Astrocyte of the cerebellum (primary cell): ENCODE results near the gene RASD2.

Experiments
- DNase-seq: peaks from one replicate; pipeline ENCODE4 v3.0.0-alpha.2; 2011; ENCODE audit warnings: low read depth
- H3K4me3 ChIP-seq: 2 replicates; pipeline ENCODE4 v1.5.1; 2011; ENCODE audit warnings: mild to moderate bottlenecking, low read depth, low read length, moderate library complexity
- in situ Hi-C: cut with HindIII; loops from 2 replicates; pipeline ENCODE4 v1.10.0; 2017; ENCODE audit warnings: low sequenced_read_pairs
- TF ChIP-seq, protein P1 (sequence below): IDR thresholded peaks from 2 replicates; pipeline ENCODE4 v1.5.1; 2012; ENCODE audit warnings: low read length, low read depth, moderate library complexity, mild to moderate bottlenecking; ENCODE audit errors: missing control alignments

Gene RASD2

DNA sequence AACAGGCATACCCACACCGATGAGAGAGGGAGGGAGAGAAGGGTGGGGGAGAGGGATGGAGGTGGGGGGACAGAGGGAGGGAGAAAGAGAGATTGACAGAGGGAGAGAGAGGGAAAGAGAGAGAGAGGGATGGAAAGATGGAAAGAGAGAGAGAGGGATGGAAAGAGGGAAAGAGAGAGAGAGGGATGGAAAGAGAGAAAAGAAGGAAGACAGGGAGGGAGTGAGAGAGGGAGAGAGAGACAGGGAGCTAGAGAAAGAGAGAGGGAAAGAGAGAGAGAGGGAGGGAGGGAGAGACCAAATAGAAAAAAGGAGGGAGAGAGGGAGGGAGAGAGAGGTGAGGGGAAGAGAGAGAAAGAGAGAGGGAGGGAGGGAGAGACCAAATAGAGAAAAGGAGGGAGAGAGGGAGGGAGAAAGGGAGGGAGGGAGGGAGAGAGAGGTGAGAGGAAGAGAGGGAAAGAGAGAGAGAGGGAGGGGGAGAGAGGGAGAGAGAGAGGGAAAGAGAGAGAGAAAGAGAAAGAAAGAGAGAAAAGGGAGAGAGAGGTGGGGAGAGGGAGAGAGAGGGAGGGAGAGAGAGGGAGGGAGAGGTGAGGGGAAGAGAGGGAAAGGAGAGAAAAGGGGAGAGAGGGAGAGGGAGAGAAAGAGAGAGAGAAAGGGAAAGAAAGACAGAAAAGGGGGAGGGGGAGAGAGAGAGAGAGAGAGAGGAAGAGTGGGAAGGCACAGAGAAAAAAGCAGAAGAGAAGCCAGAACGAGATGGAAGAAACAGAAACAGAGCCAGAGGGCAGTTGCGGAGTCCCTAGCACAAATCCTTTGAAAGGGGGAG lies 52.6 kb downstream of the RASD2 start:
- H3K4me3 ChIP-seq: no peak overlapping the region
- no peak for DNase-seq
- in situ Hi-C loops: loop anchor here (25.0 kb wide), 1 partner anchor 156 kb away; no protein-coding TSS in a partner anchor
- TF ChIP-seq, protein P1, sequence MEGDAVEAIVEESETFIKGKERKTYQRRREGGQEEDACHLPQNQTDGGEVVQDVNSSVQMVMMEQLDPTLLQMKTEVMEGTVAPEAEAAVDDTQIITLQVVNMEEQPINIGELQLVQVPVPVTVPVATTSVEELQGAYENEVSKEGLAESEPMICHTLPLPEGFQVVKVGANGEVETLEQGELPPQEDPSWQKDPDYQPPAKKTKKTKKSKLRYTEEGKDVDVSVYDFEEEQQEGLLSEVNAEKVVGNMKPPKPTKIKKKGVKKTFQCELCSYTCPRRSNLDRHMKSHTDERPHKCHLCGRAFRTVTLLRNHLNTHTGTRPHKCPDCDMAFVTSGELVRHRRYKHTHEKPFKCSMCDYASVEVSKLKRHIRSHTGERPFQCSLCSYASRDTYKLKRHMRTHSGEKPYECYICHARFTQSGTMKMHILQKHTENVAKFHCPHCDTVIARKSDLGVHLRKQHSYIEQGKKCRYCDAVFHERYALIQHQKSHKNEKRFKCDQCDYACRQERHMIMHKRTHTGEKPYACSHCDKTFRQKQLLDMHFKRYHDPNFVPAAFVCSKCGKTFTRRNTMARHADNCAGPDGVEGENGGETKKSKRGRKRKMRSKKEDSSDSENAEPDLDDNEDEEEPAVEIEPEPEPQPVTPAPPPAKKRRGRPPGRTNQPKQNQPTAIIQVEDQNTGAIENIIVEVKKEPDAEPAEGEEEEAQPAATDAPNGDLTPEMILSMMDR: no peak

DNA sequence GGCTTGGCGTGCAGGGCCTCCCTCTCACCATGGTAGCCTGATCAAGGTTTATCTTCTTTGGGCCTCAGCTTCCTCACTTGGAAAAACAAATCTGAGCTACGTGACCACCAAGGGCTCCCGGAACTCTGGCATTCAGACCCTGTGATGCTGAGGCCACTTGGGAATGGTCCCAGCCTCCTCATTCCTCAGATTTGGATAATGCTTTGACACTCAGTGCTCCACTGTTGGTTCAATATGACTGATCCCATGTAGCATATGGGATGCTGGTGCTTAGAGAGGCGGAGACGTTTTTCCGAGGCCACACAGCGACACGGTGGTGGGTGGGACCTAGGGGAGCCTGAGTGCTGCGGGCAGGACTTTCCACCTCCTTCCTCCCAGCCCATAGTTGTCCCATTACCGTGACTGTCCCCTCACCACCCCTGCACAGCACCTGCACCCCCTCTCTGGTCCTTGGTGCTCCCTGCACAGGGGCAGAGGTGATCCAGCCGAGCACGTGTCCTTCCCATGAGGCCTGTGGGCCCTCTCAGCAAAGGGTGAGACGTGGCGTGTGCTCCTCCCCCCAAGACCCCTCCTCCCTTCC lies 53.4 kb downstream of the RASD2 start:
- TF ChIP-seq, protein P1: no peak
- no peak overlapping the region for H3K4me3 ChIP-seq
- no peak for DNase-seq
- in situ Hi-C loops: loop anchor here (25.0 kb wide), 1 partner anchor 157 kb away; no protein-coding TSS in a partner anchor

DNA sequence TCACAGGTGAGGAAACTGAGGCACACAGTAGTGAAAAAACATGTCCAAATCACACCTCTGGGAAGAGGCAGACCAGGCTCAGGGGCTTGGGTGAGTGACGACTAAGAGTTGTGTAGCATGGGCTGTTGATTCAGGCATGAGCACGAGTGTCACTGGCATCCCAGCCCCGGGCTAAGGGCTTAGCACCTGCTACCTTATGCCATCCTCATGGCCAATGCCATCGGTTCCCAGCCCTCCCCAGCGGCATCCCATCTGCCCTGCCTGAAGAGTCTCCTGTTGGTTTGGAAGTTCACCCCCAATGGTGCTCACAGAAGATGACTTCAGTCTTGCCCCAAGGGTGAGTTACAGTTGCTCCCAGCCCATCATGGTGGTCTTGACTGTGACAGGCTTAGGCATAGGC lies 54.1 kb downstream of the RASD2 start:
- H3K4me3 ChIP-seq: no peak overlapping the region
- TF ChIP-seq, protein P1: no peak
- in situ Hi-C loops: loop anchor here (25.0 kb wide), 1 partner anchor 157 kb away; no protein-coding TSS in a partner anchor
- DNase-seq: no peak

DNA sequence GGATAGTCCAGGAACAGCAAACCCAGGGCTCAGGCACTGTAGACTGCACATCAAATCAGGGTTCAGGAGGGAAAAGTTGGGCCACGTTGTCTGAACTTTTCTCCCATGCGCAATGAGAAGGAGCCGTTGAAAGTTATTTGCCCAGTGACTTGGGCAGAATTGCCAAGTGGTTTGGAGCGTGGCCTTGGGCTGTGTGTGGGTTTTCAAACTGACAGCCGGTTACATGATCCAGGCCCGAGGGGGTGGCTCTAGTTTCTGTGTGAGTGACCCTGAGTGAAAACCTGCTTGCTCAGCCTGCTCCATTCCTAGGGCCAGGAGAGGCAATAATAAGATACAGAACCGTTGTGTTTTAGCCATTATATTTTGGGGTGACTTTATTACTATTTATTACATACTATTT lies 56.2 kb downstream of the RASD2 start:
- no peak for DNase-seq
- no peak overlapping the region for H3K4me3 ChIP-seq
- in situ Hi-C loops: loop anchor here (25.0 kb wide), 1 partner anchor 160 kb away; no protein-coding TSS in a partner anchor
- TF ChIP-seq, protein P1: no peak

DNA sequence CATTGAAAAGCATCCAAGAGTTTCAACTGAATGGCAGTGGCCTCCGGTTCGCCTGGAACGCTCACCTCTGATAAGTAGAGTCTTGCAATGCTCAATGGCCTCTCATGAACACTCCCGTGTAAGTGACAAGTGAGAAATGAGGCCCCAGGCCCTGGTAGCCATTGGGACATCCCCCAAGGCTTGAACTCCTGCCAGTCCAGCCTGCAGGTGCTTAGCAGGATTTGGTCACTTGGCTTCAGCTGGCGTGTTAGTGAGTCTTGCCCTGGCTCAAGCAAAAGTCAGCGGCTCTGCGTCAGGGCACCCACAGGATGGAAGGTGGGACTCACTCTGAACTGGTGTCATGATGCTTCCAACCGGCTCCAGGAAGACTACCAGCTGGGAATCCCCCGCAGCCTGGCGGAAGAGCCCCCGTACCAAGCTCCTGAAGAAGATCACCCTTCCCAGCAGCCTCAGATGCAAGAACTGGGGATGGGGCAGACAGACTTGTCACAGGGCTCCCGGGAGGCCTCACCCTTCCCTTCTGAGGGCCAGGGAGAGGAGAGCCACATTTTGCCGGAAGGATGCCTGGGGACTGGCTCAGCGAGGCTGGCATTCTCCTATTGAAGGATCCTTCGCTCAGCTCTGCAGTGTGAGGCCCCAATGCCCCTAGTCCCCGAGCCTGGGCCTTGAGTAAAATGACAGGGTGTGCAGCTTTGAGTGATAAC lies 57.2 kb downstream of the RASD2 start:
- H3K4me3 ChIP-seq: no peak overlapping the region
- DNase-seq: no peak
- in situ Hi-C loops: loop anchor here (25.0 kb wide), 1 partner anchor 161 kb away; no protein-coding TSS in a partner anchor
- TF ChIP-seq, protein P1: no peak

DNA sequence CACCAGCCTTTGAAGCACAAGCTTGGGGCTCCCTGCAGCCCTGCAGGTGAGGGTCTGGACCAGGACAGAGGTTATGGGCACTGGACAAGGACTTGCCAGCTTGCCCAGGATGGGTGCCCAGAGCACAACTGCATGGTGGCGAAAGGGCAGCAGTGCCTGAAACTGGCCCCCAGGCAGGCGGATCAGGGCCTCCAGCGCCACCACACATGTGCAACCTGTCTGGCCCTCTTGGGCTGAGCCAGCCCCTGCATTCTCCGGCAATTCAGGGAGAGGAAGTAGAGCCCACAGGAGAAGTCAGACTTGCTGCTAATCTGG lies 57.7 kb downstream of the RASD2 start:
- in situ Hi-C loops: loop anchor here (25.0 kb wide), 1 partner anchor 161 kb away; no protein-coding TSS in a partner anchor
- no peak for DNase-seq

More for the DNA sequence above, 57.7 kb downstream of the RASD2 start:
- H3K4me3 ChIP-seq: no peak overlapping the region
- TF ChIP-seq, protein P1: no peak
